GM08714 (cell line): ENCODE measurements around the gene C9orf43.

ENCODE experiments used
- H3K4me3 ChIP-seq: fragments of 200-500 bp; sonication (Bioruptor generic); 2 replicates; pipeline ENCODE4 v1.5.1; 2014; ENCODE audit warnings: mild to moderate bottlenecking, low read length, inconsistent platforms
- ZNF274 ChIP-seq: IDR thresholded peaks from 2 replicates; pipeline ENCODE4 v1.6.1; 2012; ENCODE audit warnings: mild to moderate bottlenecking, low read depth, low read length

The C9orf43 gene

DNA sequence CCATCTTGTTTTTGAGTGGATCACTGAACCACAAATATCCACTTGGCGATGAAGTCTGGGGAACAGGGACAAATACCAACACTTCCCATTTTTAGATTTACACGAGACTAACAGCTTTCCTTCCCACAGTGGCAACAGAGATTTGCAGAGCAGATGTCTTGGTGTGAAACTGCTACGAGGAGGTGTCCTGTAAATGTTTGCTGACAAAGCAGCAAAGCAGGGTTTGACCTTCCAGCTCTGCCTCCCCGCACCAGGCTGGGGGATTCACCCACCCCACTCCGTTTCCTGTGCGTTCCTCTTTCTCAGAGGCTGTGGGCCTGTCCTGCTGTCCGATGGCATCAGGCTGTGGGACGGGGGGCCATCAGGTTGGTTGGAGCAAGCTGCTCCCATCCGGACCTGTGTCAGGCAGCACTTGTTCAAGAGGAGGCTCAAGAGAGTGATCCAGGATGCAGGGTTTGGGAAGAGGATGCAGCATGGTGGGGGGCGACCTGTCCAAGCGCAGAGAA is 52.3 kb downstream of the C9orf43 start:
- H3K4me3 ChIP-seq = no peak overlapping the region
- TF ChIP-seq ZNF274 = no peak

DNA sequence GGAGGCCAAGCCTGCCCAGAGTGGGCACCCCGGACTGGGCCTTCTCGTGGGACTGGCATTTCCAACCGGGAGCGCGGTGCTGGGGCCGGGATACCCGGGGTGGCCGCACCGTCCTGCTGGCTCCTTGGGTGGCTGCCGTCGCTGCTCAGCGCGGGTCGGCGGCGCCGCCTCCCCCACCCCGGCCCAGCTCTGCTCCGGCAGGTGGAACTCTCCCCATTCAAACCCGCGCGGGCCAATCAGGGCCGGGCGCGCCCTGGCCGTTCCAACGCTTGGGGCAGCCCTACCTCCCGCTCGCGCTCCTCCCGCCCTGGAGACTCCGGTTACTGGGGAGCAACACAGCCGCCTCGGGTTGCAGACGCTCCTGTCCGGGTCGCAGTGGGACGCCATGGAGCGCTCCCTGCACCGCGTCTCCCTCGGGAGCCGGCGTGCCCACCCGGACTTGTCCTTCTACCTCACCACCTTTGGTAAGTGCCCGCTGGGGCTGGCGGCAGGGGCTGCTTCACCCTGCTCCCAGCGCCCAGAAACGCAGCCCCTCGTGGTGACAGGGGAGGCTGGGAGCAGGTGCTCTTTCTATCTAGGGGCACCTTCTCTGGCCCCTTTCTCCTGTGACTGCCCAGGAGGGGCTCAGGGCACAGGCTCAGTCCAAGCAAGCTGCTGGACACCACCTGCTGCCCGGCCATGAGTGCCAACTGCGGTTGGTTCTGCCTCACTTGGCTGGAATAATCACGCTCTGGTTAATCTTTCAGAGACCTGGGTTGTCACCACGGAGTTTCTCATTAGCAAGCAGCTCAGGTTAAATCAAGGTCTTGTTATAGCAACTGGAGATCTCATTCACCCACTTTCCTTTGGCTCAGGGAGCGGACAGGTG is 53.1 kb downstream of the C9orf43 start, which contains the start of gene RGS3:
TSS of gene RGS3 (plus strand) at position 310 of the 868 bp plus-strand sequence. CDS start at position 386, 76 bp downstream.
- TF ChIP-seq ZNF274 = no peak
- no peak within 1 kb of the TSS for H3K4me3 ChIP-seq

DNA sequence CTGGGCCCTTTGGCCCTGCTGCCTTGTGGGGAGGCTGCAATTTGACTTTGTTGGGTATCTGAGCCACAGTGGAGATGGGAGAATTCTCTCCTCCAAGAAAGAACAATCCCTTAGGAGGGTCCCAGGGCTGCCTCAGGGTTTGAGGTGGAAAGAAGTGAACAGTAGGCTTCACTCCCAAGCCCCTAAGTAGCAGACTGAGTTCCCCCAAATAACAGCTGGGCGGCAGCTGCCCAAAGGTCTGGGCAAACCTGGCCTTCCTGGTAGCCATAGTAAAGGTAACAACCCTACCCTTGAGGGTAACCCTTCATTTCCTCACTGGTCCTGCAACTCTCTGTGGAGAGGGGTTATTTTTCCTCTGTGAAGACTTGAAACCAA is 53.7 kb downstream of the C9orf43 start:
- no peak for TF ChIP-seq ZNF274
- H3K4me3 ChIP-seq = no peak overlapping the region

DNA sequence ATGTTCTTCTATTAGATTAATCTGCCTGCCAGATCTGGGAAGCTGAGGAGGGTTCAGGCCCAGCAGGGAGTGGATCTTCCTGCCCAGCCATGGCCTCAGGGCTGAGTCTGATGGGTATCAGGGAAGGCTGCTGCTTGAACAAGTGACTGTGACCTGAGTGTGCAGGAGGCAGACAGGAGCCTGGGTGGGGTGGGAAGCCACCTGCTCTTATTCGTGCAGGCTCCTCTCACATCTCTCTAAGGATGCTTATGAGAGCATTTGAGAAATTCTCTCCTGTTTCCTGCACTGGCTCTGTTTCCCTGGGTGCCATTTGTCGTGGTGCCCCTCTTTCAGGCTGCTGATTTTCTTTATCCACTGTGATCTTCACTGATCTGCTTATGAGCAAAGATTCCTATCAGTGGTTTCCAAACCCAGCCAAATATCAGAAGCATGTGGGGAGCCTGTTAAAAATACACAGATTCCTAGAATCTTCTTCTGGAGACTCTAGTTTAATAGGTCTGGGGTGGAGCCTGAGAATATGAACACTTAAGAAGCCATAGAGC is 55.1 kb downstream of the C9orf43 start:
- H3K4me3 ChIP-seq = no peak overlapping the region
- no peak for TF ChIP-seq ZNF274

DNA sequence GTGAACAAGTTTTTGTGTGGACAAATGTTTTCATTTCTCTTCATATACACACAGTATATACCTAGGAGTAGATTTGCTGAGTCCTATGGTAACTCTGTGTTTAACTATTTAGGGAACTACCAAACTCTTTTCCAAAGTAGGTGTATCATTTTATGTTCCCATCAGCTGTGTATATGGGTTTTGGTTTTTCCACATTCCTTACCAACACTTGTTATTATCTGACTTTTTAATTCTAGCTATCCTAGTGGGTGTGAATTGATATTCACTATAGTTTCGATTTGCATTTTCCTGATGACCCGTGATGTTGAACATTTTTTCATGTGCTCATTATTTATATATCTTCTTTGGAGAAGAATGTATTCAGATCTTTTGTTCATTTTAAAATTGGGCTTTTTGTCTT is 56.6 kb downstream of the C9orf43 start:
- H3K4me3 ChIP-seq = no peak overlapping the region
- no peak for TF ChIP-seq ZNF274

DNA sequence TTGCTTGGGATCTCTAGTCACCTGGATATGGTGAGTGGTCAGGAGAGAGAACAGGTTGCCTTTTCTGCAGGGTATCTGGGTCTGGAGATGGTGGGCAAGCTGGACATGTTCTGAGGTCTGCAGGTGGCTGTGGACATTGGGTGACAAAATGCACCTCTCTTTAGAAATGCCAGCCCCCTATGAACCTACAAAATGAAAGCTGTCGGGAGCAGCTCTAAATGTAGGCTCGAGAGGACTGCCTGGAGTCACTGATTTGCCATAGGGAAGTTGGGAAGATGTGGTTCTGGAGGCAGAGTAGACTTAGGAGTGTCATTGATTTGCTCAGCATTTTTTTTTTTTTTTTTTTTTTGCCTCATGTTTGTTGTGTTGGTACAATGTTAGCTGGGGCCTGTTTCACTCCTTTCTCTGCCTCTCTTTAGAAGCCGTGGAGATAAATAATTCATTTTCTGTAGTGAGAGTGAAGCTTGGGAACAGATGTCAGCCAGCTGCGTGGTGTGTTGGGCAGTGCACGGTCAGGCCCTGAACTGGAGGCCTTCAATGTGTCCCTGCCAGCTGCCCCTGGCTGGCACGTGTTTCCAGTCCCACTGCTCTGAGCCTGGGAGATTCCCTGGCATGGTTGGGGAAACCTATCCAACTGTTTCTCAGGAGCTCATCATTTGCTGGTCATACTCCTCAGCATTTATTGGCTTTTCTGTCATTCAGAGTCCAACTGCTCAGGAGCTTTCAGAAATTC is 58.3 kb downstream of the C9orf43 start:
- no peak for TF ChIP-seq ZNF274
- no peak overlapping the region for H3K4me3 ChIP-seq

DNA sequence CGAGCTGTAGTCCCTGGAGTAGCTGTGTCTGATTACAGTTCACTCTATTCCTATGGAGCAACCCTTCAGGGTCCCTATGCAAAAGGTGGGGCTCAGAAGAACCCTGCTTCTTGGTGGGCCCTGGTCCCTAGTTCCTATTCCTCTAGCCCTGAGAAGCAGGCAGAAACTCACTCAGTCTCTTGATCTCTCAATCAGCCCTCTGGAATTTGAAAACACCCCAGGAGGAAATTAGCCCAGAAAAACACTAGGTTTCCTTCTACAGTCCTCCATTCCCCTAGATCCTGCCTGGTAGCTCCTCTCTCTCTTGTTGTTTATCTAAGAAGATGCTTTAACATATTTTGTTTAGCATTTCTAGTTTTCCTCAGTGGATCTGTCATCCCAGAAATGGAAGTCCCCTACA is 60.6 kb downstream of the C9orf43 start:
- H3K4me3 ChIP-seq = no peak overlapping the region
- no peak for TF ChIP-seq ZNF274

DNA sequence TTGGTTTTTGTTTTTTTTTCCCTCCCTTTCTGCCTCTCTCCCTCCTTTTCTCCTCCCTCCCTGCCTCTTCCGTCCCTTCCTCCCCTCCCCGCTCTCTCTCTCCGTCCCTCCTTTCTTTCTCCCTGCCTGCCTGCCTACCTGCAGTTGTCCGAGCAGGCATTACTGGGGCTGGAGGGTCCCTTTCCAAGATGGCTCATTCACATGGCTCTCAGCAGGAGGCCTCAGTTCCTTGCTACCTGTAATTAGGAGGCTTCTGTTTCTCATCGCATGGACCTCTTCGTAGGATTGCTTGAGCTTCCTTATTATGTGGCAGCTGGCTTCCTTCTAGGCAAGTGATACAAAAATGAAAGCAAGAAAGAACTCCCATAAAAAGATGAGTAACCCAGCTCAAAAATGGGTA is 61.0 kb downstream of the C9orf43 start:
- TF ChIP-seq ZNF274 = no peak
- no peak overlapping the region for H3K4me3 ChIP-seq

DNA sequence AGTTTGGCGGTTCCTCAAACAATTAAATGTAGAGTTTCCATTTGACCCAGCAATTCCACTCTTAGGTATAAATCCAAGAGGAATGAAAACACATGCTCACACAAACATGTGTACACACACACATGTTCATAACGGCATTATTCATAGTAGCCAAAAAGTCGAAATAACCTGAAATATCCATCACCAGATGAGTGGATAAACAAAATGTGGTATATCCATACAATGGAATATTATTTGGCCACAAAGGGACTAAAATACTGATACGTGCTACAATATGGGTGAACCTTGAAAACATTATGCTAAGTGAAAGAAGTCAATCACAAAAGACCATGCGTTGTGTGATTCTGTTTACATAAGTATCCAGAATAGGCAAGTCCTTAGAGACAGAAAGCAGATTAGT is 61.7 kb downstream of the C9orf43 start:
- no peak for TF ChIP-seq ZNF274
- H3K4me3 ChIP-seq = no peak overlapping the region

DNA sequence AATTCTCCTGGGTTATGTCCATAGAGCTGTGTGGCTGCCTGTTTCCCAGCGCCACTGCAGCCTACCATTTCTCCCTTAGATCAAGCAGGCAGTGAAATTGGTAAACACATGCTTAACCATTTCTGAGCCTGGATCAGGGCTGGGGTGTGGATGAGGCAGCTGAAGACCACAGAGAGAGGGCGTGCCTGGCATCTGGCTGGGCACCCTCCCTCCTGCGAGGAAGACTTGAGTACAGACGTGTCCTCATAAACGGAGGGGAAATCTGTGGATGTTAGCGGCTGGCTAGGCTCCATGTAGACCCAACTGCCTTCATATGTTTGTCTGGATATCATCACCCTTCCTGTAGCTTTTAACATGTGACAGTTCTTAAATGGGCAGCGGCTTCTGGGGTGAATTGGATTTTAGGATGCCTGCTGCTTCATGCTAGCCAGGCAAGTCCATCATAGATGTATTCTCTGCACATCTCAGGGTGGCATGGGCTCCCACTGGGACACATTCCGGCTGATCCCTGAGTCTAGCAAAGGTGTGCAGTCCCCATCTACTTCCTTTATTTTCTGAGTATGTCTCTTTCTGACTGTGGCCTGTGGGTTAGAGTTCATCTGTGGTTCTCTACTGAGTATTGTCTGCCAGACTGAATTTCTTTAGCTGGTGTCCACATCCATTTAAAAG is 63.9 kb downstream of the C9orf43 start:
- no peak overlapping the region for H3K4me3 ChIP-seq
- no peak for TF ChIP-seq ZNF274

DNA sequence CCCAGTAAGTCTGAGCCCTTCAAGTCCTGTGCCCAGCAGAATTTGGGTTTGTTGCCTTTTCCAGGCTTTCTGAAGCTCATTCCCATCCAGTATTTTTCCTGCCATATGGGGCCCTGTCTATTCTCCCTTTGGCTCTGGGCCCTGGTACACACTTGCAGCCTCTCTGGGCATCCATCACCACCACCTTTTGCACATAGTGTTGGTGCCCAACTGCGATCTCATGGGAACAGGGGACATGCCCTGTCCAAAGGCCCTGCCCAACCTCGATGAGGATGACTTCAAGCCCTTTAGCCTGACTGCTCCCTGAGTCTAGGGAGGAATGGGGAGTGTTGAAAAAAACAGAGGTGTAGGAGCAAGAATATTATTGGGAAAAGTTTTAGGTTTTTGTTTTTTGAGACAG is 64.5 kb downstream of the C9orf43 start:
- H3K4me3 ChIP-seq = no peak overlapping the region
- no peak for TF ChIP-seq ZNF274

DNA sequence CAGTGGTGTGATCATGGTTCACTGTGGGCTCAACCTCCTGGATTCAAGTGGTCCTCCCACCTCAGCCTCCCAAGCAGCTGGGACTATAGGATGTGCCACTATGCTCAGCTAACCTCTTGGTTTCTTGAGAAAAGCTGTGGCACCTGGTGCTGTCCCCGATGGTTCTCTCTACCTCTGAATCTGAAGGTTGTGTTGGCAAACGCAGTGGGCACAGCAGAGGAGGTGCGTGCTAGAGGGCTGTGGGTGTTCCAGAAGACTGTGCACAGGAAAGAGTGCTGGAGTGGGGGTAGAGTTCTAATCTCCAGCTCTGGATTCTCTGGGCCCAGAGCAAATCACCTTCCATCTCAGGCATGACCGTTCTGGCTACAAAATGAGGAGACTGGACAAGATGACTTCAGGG is 65.4 kb downstream of the C9orf43 start:
- no peak overlapping the region for H3K4me3 ChIP-seq
- TF ChIP-seq ZNF274 = no peak

DNA sequence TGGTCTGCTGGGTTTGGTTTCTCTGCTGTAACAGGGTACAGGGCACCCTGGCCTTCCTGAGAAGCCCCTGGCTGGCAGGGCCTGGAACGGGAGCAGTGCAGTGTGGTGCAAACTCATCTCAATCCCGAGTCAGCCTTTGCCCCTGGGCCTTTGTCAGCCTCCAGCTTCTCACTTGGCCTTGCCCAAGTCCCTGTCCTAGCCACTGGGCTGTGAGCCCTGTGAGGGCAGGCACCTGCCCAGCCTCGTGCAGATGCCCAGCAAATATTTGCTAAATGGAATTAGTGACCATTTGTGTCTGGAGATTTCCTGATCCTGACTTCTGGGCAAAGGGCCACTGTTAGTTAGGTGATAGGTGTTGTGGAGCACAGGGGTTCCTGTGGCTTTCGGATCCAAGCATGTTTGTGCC is 66.0 kb downstream of the C9orf43 start:
- no peak for TF ChIP-seq ZNF274

DNA sequence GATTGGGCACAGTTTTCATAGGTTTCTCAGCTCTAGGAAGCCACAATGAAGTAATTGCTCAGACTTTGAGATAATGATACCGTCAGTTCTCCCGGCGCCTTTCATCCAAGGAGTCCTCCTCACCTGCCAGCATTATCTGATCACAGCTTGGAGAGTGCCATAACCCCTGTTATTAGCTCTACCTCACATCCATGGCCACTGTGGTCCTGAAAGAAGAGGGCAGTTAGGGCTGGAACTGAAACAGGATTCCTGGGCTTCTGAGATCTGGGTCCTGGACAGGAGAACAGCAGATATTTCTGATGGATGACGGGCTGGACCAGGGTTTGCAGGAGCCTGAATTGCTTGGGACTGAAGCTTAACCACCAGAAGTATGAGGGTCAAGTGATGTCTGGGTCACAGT is 66.5 kb downstream of the C9orf43 start:
- no peak overlapping the region for H3K4me3 ChIP-seq
- no peak for TF ChIP-seq ZNF274

More for the DNA sequence above, 66.0 kb downstream of the C9orf43 start:
- no peak overlapping the region for H3K4me3 ChIP-seq
